Dendritic cell treated with granulocyte-macrophage colony-stimulating factor and Interleukin-4, amounts not matched to agents 40 ng/mL and 50 ng/mL, for 4 days (primary cell): ENCODE data around the gene VIM.
"Not testable (repeated sequence)": the region's sequence is repeated elsewhere in the genome, so short reads cannot be mapped to it uniquely, and the experiment has no call there.

Experiments
- H3K27ac Mint-ChIP-seq: one replicate; pipeline ENCODE4 v1.8.0; 2022; ENCODE audit warnings: mild to moderate bottlenecking, mixed read lengths
- H3K27me3 Mint-ChIP-seq: one replicate; pipeline ENCODE4 v1.8.0; 2022; ENCODE audit warnings: mild to moderate bottlenecking, mixed read lengths
- H3K36me3 Mint-ChIP-seq: one replicate; pipeline ENCODE4 v1.8.0; 2022; ENCODE audit warnings: low read depth, mixed read lengths
- H3K4me1 Mint-ChIP-seq: one replicate; pipeline ENCODE4 v1.8.0; 2022; ENCODE audit warnings: low read depth, mixed read lengths
- H3K4me3 Mint-ChIP-seq: one replicate; pipeline ENCODE4 v1.8.0; 2022; ENCODE audit warnings: mild to moderate bottlenecking, moderate library complexity, mixed read lengths
- H3K9me3 Mint-ChIP-seq: one replicate; pipeline ENCODE4 v1.8.0; 2022; ENCODE audit warnings: mixed read lengths
- intact Hi-C: fragments of 100-400 bp; cut with micrococcal nuclease; formaldehyde crosslinking; loops from one replicate; pipeline ENCODE4 v1.15.0; 2022

The VIM gene

DNA sequence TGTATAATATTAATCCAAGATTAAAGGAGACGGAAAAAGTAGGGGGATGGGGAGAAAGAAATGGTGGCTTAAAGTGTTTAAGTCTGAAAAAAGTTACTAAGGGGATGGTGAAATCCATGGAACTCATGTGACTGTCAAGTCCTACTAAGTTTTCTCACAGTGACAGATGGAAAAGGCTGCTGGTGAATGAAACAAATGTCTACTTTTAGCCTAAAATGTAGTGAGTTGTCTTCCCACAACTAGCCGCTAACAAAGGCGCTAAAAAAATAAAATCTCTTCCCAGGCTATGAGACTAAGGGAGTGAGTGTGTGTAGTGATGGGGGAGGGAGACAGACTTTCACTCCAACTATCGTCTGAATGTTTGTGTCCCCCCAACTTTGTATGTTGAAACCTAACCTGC lies 12.6 kb downstream of the VIM start:
- Mint-ChIP-seq H3K9me3 (peaks cover under 1% of the 10 kb centered on the region), H3K36me3 (peaks cover 28% of the 10 kb centered on the region), H3K27ac (no peak overlapping the region), H3K4me1 (peaks cover 7% of the 10 kb centered on the region), H3K4me3 (no peak overlapping the region), H3K27me3 (no peaks in the 10 kb centered on the region)
- intact Hi-C loops, result no loop called here

DNA sequence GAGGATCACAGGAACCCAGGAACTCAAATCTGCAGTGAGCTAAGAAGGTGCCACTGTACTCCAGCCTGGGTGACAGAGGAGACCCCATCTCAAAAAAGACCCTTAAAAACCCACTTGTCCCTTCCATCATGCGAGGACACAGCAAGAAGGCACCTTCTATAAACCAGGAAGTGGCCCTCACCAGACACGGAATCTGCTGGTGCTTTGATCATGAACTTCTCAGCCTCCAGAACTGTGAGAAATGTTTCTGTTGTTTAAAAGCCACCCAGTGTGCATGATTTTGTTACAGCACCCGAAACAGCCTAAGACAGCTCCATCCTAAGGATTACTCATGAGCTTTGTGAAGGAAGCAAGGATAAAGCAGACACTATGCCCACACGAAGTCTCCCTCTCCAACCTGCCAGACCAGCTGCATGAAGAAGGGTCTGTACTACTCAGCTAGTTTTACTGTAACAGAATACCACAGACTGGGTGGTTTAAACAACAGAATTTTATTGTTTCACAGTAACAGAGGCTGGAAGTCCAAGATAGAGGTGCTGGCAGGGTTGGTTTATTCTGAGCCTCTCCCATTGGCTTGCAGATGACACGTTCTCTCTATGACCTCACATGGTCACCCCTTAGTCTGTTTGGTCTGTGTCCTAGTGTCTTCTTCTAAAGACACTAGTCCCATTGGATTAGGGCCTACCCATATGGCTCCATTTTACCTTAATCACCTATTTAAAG lies 13.7 kb downstream of the VIM start:
- intact Hi-C loops, result no loop called here
- no peak overlapping the region for H3K4me3 Mint-ChIP-seq
- peaks cover 17% of the 10 kb centered on the region for H3K36me3 Mint-ChIP-seq
- no peaks in the 10 kb centered on the region for H3K4me1 Mint-ChIP-seq
- no peaks in the 10 kb centered on the region for H3K27me3 Mint-ChIP-seq
- peaks cover 12% of the 10 kb centered on the region for H3K9me3 Mint-ChIP-seq
- H3K27ac Mint-ChIP-seq, result no peak overlapping the region

DNA sequence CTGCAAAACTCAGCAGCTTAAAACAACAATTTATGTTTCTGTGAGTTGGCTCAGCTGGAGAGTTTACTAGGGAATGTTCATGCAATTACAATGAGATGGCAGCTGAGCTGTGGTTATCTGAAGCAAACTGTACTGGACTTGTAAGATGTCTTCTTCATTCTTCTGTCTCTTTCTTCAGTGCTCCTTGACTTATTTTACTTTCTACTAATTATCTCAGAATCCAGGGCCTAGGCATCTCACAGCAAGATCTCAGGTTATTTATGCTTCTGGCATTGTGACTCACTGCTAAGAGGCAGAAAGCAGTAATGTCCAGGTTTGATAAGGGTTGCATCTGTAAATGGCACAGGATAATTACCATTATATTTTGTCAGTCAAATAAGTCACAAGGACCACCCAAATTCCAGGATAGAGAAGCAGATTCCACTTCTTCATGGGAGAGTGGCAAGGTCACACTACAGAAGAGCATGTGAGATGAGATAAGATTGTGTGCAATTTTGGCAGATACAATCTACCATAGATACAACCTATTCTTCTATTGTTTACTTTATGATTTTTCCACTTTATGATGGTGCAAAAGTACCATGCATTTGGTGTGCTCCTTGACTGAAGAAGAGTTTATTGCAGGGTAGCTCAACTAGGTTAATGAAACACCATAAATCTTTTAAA lies 16.8 kb downstream of the VIM start:
- H3K36me3 Mint-ChIP-seq, result no peaks in the 10 kb centered on the region
- no peak overlapping the region for H3K4me3 Mint-ChIP-seq
- no peaks in the 10 kb centered on the region for H3K4me1 Mint-ChIP-seq
- H3K27me3 Mint-ChIP-seq, result no peaks in the 10 kb centered on the region
- no peak overlapping the region for H3K27ac Mint-ChIP-seq
- intact Hi-C loops, result loop anchor here (5.0 kb wide), 1 partner anchor 358 kb away; no protein-coding TSS in a partner anchor
- H3K9me3 Mint-ChIP-seq, result peaks cover 20% of the 10 kb centered on the region

DNA sequence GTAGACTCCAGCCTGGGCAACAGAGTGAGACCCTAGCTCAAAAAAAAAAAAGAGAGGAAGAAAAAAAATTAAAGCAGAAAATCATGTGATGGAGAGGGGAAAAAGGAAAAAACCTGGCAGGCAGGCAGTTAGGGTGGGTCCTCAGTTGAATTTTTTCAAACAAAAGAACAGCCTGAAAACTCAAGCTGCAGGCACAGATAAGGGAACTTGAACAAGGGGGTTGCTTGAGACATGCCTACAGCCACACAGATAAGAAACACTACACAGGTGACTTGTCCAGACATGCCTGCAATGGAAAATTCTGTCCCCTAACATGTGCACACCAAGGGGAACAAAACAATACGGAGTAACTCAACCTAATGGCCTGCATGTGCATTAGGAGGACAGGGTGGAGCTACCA lies 19.2 kb downstream of the VIM start:
- Mint-ChIP-seq H3K9me3 (peaks cover 20% of the 10 kb centered on the region), H3K27ac (no peak overlapping the region), H3K27me3 (no peaks in the 10 kb centered on the region), H3K4me1 (no peaks in the 10 kb centered on the region), H3K36me3 (no peaks in the 10 kb centered on the region), H3K4me3 (no peak overlapping the region)
- intact Hi-C loops, result loop anchor here (5.0 kb wide), 1 partner anchor 360 kb away; no protein-coding TSS in a partner anchor

DNA sequence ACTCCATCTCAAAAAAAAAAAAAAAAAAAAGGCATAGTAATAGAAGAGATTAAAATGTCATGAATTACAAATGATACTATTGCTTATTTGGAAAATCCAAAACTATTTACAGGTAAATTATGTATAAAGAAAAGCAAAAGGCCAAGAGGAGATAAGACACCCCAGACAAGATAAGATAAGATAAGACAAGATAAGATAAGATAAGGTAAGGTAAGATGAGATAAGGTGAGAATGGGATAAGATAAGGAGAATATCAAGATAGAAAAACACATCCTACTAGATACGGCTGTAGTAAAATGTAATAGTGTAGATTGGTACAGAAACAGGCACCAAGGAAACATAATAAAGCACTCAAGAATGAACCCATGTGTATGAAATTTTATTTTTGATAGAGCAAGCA lies 20.9 kb downstream of the VIM start:
- Mint-ChIP-seq H3K9me3 (peaks cover 27% of the 10 kb centered on the region), H3K4me3 (no peak overlapping the region), H3K27ac (no peak overlapping the region), H3K4me1 (no peaks in the 10 kb centered on the region), H3K27me3 (no peaks in the 10 kb centered on the region), H3K36me3 (no peaks in the 10 kb centered on the region)
- intact Hi-C loops, result loop anchor here (5.0 kb wide), 1 partner anchor 362 kb away; no protein-coding TSS in a partner anchor

DNA sequence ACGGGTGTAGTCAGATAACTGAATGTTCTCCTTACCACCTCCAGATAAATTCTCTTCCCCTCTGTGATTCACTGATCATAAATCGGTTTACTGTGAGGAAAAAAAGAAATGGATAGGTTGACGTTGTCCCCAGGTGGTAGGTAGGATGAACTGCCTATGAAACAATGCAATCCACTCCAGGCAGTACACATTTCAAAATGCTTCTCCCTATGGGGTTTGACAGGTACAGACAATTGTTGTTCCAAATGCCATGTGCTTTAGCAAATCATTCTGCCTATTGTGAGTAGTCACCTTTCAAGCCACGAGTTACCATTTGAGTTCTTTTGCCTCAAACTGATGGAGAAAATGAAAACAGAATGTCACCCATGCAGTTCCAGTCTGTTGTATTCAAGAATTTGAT lies 21.8 kb downstream of the VIM start:
- Mint-ChIP-seq H3K36me3 (no peaks in the 10 kb centered on the region), H3K27ac (no peak overlapping the region), H3K4me3 (no peak overlapping the region), H3K4me1 (peaks cover 4% of the 10 kb centered on the region), H3K9me3 (peaks cover 36% of the 10 kb centered on the region), H3K27me3 (no peaks in the 10 kb centered on the region)
- intact Hi-C loops, result loop anchor here (5.0 kb wide), 1 partner anchor 363 kb away; no protein-coding TSS in a partner anchor

DNA sequence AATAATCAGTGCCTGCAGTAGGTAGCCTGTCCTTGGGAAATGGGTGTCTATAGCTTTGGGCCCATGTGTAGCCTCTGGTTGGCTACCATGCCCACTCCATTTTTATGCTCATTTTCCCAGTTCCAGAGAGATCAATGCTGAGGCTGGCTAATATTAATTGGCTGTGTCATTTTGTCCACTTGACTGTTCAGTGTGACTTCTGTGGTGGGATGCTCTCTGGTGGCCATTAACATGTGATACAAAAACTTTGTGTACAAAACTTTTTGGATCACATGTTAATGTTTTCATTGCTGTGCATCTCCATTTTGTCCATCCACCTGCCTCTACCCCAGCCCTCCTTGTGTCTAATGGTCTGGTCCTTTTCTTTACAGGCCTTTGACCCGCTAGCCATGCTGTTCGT lies 22.7 kb downstream of the VIM start:
- peaks cover 43% of the 10 kb centered on the region for H3K9me3 Mint-ChIP-seq
- peaks cover 4% of the 10 kb centered on the region for H3K4me1 Mint-ChIP-seq
- H3K27ac Mint-ChIP-seq, result no peak overlapping the region
- intact Hi-C loops, result no loop called here
- H3K36me3 Mint-ChIP-seq, result no peaks in the 10 kb centered on the region
- no peak overlapping the region for H3K4me3 Mint-ChIP-seq
- no peaks in the 10 kb centered on the region for H3K27me3 Mint-ChIP-seq

DNA sequence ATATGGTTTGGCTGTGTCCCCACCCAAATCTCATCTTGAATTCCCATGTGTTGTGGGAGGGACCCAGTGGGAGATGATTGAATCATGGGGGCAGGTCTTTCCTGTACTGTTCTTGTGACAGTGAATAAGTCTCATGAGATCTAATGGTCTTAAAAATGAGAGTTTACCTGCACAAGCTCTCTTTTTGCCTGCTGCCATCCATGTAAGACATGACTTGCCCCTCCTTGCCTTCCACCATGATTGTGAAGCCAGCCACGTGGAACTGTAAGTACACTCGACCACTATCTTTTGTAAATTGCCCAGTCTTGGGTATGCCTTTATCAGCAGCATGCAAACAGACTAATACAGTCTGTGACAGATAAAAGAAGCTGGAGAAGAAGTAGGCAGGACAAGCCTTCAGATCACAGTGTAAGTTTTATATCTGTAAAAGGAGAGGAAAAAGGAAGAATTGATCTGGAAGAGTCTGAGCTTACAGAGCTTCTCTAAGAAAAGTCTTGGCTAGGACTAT lies 26.6 kb downstream of the VIM start:
- H3K36me3 Mint-ChIP-seq, H3K27me3 Mint-ChIP-seq, H3K4me1 Mint-ChIP-seq, H3K27ac Mint-ChIP-seq, intact Hi-C loops, H3K4me3 Mint-ChIP-seq: not testable (repeated sequence)
- peaks cover 30% of the 10 kb centered on the region for H3K9me3 Mint-ChIP-seq

DNA sequence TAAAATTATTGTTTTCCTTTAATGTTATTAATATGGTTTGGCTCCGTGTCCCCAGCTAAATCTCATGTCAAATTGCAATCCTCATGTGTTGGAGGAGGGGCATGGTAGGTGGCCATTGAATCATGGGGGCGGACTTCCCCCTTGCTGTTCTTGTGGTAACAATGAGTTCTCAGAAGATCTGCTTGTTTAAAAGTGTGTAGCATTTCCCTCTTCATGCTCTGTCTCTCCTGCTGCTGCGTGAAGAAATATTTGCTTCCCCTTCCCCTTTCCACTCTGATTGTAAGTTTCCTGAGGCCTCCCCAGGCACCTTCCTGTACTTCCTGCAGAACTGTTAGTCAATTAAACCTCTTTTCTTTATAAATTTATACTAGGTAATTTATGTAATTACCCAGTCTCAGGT lies 27.5 kb downstream of the VIM start:
- no peak overlapping the region for H3K27ac Mint-ChIP-seq
- intact Hi-C loops, result no loop called here
- no peaks in the 10 kb centered on the region for H3K36me3 Mint-ChIP-seq
- no peaks in the 10 kb centered on the region for H3K27me3 Mint-ChIP-seq
- H3K4me1 Mint-ChIP-seq, result peaks cover 10% of the 10 kb centered on the region
- H3K4me3 Mint-ChIP-seq, result no peak overlapping the region
- H3K9me3 Mint-ChIP-seq, result peaks cover 30% of the 10 kb centered on the region

DNA sequence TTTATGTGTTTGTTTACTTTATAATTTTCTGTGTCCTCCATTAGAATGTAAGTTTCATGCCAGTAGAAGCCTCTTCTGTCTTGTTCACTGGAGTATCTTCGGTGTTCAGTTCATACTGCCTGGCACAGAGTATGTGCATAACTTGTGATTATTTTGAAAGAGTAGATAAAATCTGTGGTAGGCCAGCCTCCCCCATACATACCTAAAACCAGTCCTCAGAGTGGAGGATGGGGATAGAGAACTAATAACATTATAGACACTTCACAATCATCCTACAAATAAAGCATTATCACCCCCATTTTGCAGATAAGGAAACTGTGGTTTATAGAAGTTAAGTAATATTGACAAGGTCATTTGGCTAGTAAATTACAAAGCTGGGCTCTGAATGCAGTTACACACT lies 28.0 kb downstream of the VIM start:
- Mint-ChIP-seq H3K4me3 (no peak overlapping the region), H3K36me3 (no peaks in the 10 kb centered on the region), H3K4me1 (peaks cover 10% of the 10 kb centered on the region), H3K27me3 (no peaks in the 10 kb centered on the region), H3K27ac (no peak overlapping the region), H3K9me3 (peaks cover 30% of the 10 kb centered on the region)
- intact Hi-C loops, result loop anchor here (2.0 kb wide), 1 partner anchor 365 kb away; no protein-coding TSS in a partner anchor

DNA sequence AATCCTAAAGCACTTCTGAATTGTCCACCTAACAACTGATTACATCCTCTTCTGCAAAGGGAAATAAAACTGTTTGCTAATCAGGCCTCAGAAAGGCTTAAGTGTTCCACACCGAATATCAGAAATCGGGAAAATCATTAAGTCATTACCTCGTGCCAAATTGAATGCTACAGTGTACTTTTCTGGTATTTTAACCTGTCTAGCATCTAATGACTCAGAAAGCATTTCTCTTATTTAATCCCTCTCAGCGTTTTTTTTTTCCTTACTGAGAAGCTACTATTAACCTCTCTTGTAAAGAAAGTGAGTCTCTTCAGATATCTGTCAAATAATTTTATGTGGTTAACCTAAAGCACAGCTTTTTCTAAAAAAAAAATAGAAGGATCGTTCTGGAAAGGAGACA lies 28.6 kb downstream of the VIM start:
- Mint-ChIP-seq H3K9me3 (peaks cover 36% of the 10 kb centered on the region), H3K27ac (no peak overlapping the region), H3K4me1 (peaks cover 10% of the 10 kb centered on the region), H3K4me3 (no peak overlapping the region), H3K36me3 (no peaks in the 10 kb centered on the region), H3K27me3 (no peaks in the 10 kb centered on the region)
- intact Hi-C loops, result loop anchor here (1.0 to 2.0 kb wide), 3 partner anchors 366 to 428 kb away; no protein-coding TSS in a partner anchor

DNA sequence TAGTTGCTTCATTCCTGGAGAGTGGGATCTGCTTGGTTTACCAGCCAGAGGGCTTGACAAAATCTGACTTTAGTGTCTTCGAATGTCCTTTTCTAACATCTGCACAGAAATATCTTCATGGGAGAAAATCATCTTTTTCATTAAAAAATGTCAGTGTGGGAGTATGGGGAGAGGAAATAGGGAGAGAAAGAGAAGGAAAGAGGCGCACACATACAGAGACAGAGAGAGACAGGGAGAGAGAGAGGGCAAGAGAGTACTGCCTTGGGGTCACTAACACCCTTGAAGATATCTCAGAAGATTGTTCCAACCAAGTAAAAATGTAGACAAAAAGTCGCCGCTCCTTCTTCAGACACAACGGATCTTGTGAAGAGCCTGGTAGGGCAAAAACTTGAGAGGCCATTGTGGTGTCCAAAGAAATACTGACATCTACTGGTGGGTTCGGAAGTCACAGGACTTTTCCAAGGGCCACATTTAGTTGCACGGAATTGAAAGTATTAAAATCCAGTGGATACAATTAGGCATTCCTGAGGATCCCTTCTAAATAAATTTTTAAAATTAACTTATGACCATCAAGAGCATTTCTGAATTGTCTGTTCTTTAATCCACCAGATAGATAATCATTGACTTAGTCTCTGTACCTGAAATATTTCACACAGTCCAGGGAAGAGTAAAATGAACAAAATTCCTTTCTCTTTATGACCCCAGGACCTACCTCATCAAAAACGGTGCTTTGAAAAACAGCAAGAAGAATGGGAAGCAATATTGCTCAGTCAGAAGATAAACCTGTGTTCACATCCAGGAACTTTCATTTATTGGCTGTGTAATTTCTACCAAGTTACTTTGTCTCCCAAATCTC lies 29.7 kb downstream of the VIM start:
- Mint-ChIP-seq H3K4me3 (peak overlapping the region; percentile 58), H3K27ac (peak overlapping the region; percentile 84), H3K4me1 (peaks cover 10% of the 10 kb centered on the region), H3K36me3 (no peaks in the 10 kb centered on the region), H3K9me3 (peaks cover 46% of the 10 kb centered on the region), H3K27me3 (no peaks in the 10 kb centered on the region)
- intact Hi-C loops, result loop anchor here (1.0 to 2.0 kb wide), 3 partner anchors 367 to 429 kb away; no protein-coding TSS in a partner anchor

DNA sequence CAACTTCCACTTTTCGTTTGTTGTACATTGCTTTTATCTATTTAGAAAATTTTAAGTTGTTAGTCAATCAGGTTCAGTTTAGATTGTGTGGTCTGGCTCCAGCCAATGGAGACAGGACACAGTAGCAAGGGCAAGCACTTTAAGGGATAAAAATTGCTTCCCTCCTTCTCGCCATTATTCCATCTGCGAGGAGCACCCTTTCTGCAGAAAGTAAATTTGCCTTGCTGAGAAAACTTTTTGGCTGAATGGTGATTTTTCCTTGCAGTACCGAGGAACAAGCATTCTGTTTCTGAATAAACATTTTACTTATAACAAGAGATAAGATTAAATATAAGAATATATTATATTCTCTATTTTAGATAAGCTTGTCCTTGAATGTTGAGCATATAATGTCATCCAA lies 34.5 kb downstream of the VIM start:
- Mint-ChIP-seq H3K4me1 (peaks cover 2% of the 10 kb centered on the region), H3K36me3 (no peaks in the 10 kb centered on the region), H3K9me3 (peaks cover 50% of the 10 kb centered on the region), H3K27me3 (no peaks in the 10 kb centered on the region), H3K27ac (no peak overlapping the region), H3K4me3 (no peak overlapping the region)
- intact Hi-C loops, result no loop called here

DNA sequence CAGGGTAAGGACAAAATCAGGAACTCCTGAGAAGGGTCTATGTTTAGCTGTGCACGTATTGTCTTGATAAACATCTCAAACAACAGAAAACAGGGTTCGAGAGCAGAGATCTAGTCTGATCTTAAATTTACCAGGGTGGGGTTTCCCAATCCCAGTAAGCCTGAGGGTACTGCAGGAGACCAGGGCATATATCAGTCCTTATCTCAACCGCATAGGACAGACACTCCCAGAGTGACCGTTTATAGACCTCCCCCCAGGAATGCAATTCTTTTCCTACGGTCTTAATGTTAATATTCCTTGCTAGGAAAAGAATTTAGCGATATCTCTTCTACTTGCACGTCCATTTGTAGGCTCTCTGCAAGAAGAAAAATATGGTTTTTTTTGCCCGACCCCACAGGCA lies 35.5 kb downstream of the VIM start:
- Mint-ChIP-seq H3K9me3 (peaks cover 50% of the 10 kb centered on the region), H3K4me3 (no peak overlapping the region), H3K36me3 (no peaks in the 10 kb centered on the region), H3K4me1 (no peaks in the 10 kb centered on the region), H3K27ac (no peak overlapping the region), H3K27me3 (no peaks in the 10 kb centered on the region)
- intact Hi-C loops, result no loop called here
